Osteocyte (in vitro differentiated cells): ENCODE data around the gene BTBD17. TPM values are rescaled to one million over a fixed set of nuclear protein-coding genes. Genes with fewer than 3 reads are reported as not detected.

ENCODE experiments used
- DNase-seq: peaks from one replicate; pipeline ENCODE4 v3.0.0; 2021; ENCODE audit warnings: mixed read lengths; ENCODE audit not compliant: unreplicated experiment; ENCODE audit errors: extremely low spot score
- H3K27ac Mint-ChIP-seq: one replicate; pipeline ENCODE4 v1.8.0; 2021; ENCODE audit warnings: mild to moderate bottlenecking, mixed read lengths; ENCODE audit not compliant: unreplicated experiment
- H3K27me3 Mint-ChIP-seq: one replicate; pipeline ENCODE4 v1.8.0; 2021; ENCODE audit warnings: mixed read lengths; ENCODE audit not compliant: unreplicated experiment
- H3K36me3 Mint-ChIP-seq: one replicate; pipeline ENCODE4 v1.8.0; 2021; ENCODE audit warnings: mixed read lengths; ENCODE audit not compliant: unreplicated experiment
- H3K4me1 Mint-ChIP-seq: one replicate; pipeline ENCODE4 v1.8.0; 2021; ENCODE audit warnings: mixed read lengths; ENCODE audit not compliant: unreplicated experiment
- H3K4me3 Mint-ChIP-seq: one replicate; pipeline ENCODE4 v1.8.0; 2021; ENCODE audit warnings: mild to moderate bottlenecking, moderate library complexity, mixed read lengths; ENCODE audit not compliant: unreplicated experiment
- H3K9me3 Mint-ChIP-seq: one replicate; pipeline ENCODE4 v1.8.0; 2021; ENCODE audit warnings: mixed read lengths; ENCODE audit not compliant: unreplicated experiment
- CTCF ChIP-seq: fragments of 200-600 bp; sonication (generic); IDR thresholded peaks from 2 replicates; pipeline ENCODE4 v1.5.0; 2021; ENCODE audit warnings: antibody characterized with exemption, mild to moderate bottlenecking, moderate library complexity
- total RNA-seq: library from RNA; stranded (reverse); gene quantifications from 2 replicates; pipeline ENCODE4 v1.2.1, GENCODE V29; 2021

The BTBD17 gene
- total RNA-seq, 1 donor from 2014 or later = not detected

- Mint-ChIP-seq H3K4me1 (no peaks in the 10 kb centered on the region), H3K9me3 (no peaks in the 10 kb centered on the region), H3K27ac (no peak overlapping the region), H3K4me3 (no peak overlapping the region), H3K27me3 (peaks cover 33% of the 10 kb centered on the region), H3K36me3 (no peaks in the 10 kb centered on the region)
- DNase-seq = no peak
- no peak for TF ChIP-seq CTCF
Measured at GRCh38 chr17:74353446-74354060, 8.1 kb downstream of the BTBD17 start.

- peaks cover 33% of the 10 kb centered on the region for H3K27me3 Mint-ChIP-seq
- no peak for TF ChIP-seq CTCF
- no peak overlapping the region for H3K27ac Mint-ChIP-seq
- H3K4me3 Mint-ChIP-seq = no peak overlapping the region
- no peak for DNase-seq
- no peaks in the 10 kb centered on the region for H3K9me3 Mint-ChIP-seq
- no peaks in the 10 kb centered on the region for H3K36me3 Mint-ChIP-seq
- no peaks in the 10 kb centered on the region for H3K4me1 Mint-ChIP-seq
Measured at GRCh38 chr17:74351552-74352210, 10.0 kb downstream of the BTBD17 start.

- Mint-ChIP-seq H3K4me1 (no peaks in the 10 kb centered on the region), H3K27me3 (peaks cover 30% of the 10 kb centered on the region), H3K4me3 (no peak overlapping the region), H3K36me3 (no peaks in the 10 kb centered on the region), H3K27ac (no peak overlapping the region), H3K9me3 (no peaks in the 10 kb centered on the region)
- TF ChIP-seq CTCF = no peak
- DNase-seq = no peak
Measured at GRCh38 chr17:74350486-74350885, 11.2 kb downstream of the BTBD17 start.

- H3K4me1 Mint-ChIP-seq = no peaks in the 10 kb centered on the region
- no peak for TF ChIP-seq CTCF
- peaks cover 27% of the 10 kb centered on the region for H3K27me3 Mint-ChIP-seq
- no peak overlapping the region for H3K27ac Mint-ChIP-seq
- no peaks in the 10 kb centered on the region for H3K36me3 Mint-ChIP-seq
- H3K9me3 Mint-ChIP-seq = no peaks in the 10 kb centered on the region
- DNase-seq = no peak
- no peak overlapping the region for H3K4me3 Mint-ChIP-seq
Measured at GRCh38 chr17:74349120-74349519, 12.5 kb downstream of the BTBD17 start.

GRCh38 chr17:74347646-74348045, 14.0 kb downstream of the BTBD17 start:
- no peak for DNase-seq
- Mint-ChIP-seq H3K27me3 (peaks cover 17% of the 10 kb centered on the region), H3K27ac (no peak overlapping the region), H3K4me1 (no peaks in the 10 kb centered on the region), H3K36me3 (no peaks in the 10 kb centered on the region), H3K4me3 (no peak overlapping the region), H3K9me3 (no peaks in the 10 kb centered on the region)
- TF ChIP-seq CTCF = no peak
